SH-SY5Y (cell line): ENCODE results near the gene COX7A2.

Experiments
- GATA2 ChIP-seq: IDR thresholded peaks from 2 replicates; pipeline ENCODE4 v1.6.1; 2011; ENCODE audit warnings: mild to moderate bottlenecking, low read depth, low read length
- GATA3 ChIP-seq: IDR thresholded peaks from 2 replicates; pipeline ENCODE4 v1.6.1; 2011; ENCODE audit warnings: low read depth, mild to moderate bottlenecking, low read length, moderate library complexity

COX7A2 gene

GRCh38 chr6:75243333-75244062, at the start of gene COX7A2:
Gene COX7A2 (minus strand): TSS chr6:75243801. CDS start chr6:75243734, 67 bp downstream.
- no peak for TF ChIP-seq GATA2
- no peak for TF ChIP-seq GATA3

GRCh38 chr6:75292555-75292954, 49.0 kb upstream of the COX7A2 start:
- TF ChIP-seq GATA3 (no peak), GATA2 (no peak)

GRCh38 chr6:75291744-75292143, 48.1 kb upstream of the COX7A2 start:
- TF ChIP-seq GATA3 (no peak), GATA2 (no peak)

- TF ChIP-seq GATA3, result no peak
- TF ChIP-seq GATA2, result no peak
Measured at GRCh38 chr6:75291331-75291730, 47.7 kb upstream of the COX7A2 start.

- TF ChIP-seq GATA2, result no peak
- TF ChIP-seq GATA3, result no peak
Measured at GRCh38 chr6:75290136-75290945, 46.7 kb upstream of the COX7A2 start.

GRCh38 chr6:75288023-75288422, 44.4 kb upstream of the COX7A2 start:
- TF ChIP-seq GATA2, result no peak
- no peak for TF ChIP-seq GATA3

GRCh38 chr6:75287424-75287823, 43.8 kb upstream of the COX7A2 start:
- TF ChIP-seq GATA2 (no peak), GATA3 (no peak)

- no peak for TF ChIP-seq GATA3
- no peak for TF ChIP-seq GATA2
Measured at GRCh38 chr6:75286955-75287354, 43.4 kb upstream of the COX7A2 start.

- no peak for TF ChIP-seq GATA2
Measured at GRCh38 chr6:75285283-75285639, 41.7 kb upstream of the COX7A2 start.

- TF ChIP-seq GATA3 (no peak), GATA2 (no peak; the same call in 1 of the 2 replicates)
Measured at GRCh38 chr6:75284632-75285282, 41.2 kb upstream of the COX7A2 start, which contains the start of gene TMEM30A. Gene TMEM30A (minus strand): TSS chr6:75284792. CDS start chr6:75284638, 154 bp downstream.

GRCh38 chr6:75283907-75284631, 40.5 kb upstream of the COX7A2 start:
- TF ChIP-seq GATA2 (no peak), GATA3 (no peak)

- no peak for TF ChIP-seq GATA2
- TF ChIP-seq GATA3, result no peak
Measured at GRCh38 chr6:75282706-75283105, 39.1 kb upstream of the COX7A2 start.

- TF ChIP-seq GATA2 (no peak), GATA3 (no peak)
Measured at GRCh38 chr6:75281653-75282052, 38.1 kb upstream of the COX7A2 start.

GRCh38 chr6:75280131-75280855, 36.7 kb upstream of the COX7A2 start:
- TF ChIP-seq GATA2 (no peak), GATA3 (no peak)
